H9 (cell line): ENCODE results near the gene FRK. TPM values are rescaled to one million over a fixed set of nuclear protein-coding genes. Genes with fewer than 3 reads are reported as not detected.
"Not testable (repeated sequence)": the region's sequence is repeated elsewhere in the genome, so short reads cannot be mapped to it uniquely, and the experiment has no call there.

Experiments
- DNase-seq: peaks from one replicate; pipeline ENCODE4 v3.0.0-alpha.2; 2017
- H2AFZ ChIP-seq: one replicate; pipeline ENCODE4 v1.6.1; 2013; ENCODE audit warnings: mild to moderate bottlenecking, low read length, control low read depth, moderate library complexity
- H2AK5ac ChIP-seq: 2 replicates; pipeline ENCODE4 v1.6.1; 2013; ENCODE audit warnings: low read length, control low read depth, mixed read lengths; ENCODE audit not compliant: insufficient read length
- H2BK120ac ChIP-seq: one replicate; pipeline ENCODE4 v1.6.1; 2013; ENCODE audit warnings: low read depth, mild to moderate bottlenecking, low read length, control low read depth, inconsistent platforms; ENCODE audit not compliant: poor library complexity, severe bottlenecking
- H2BK12ac ChIP-seq: 2 replicates; pipeline ENCODE4 v1.6.1; 2013; ENCODE audit warnings: low read length, control low read depth, mixed read lengths, low read depth; ENCODE audit not compliant: insufficient read length
- H2BK15ac ChIP-seq: 2 replicates; pipeline ENCODE4 v1.6.1; 2013; ENCODE audit warnings: low read depth, low read length, control low read depth
- H2BK20ac ChIP-seq: one replicate; pipeline ENCODE4 v1.6.1; 2013; ENCODE audit warnings: low read depth, mild to moderate bottlenecking, low read length, control low read depth, inconsistent platforms; ENCODE audit not compliant: poor library complexity, severe bottlenecking
- H2BK5ac ChIP-seq: 2 replicates; pipeline ENCODE4 v1.6.1; 2013; ENCODE audit warnings: low read length, control low read depth, mixed read lengths; ENCODE audit not compliant: insufficient read length
- H3K14ac ChIP-seq: 2 replicates; pipeline ENCODE4 v1.6.1; 2013; ENCODE audit warnings: low read length, control low read depth; ENCODE audit not compliant: insufficient read depth
- H3K18ac ChIP-seq: 2 replicates; pipeline ENCODE4 v1.6.1; 2013; ENCODE audit warnings: low read depth, mild to moderate bottlenecking, mixed read lengths, low read length, control low read depth; ENCODE audit not compliant: insufficient read length
- H3K23ac ChIP-seq: 2 replicates; pipeline ENCODE4 v1.6.1; 2013; ENCODE audit warnings: low read length, control low read depth, mixed read lengths, low read depth; ENCODE audit not compliant: insufficient read length
- H3K23me2 ChIP-seq: 2 replicates; pipeline ENCODE4 v1.6.1; 2013; ENCODE audit warnings: low read depth, mild to moderate bottlenecking, mixed read lengths, low read length, control low read depth; ENCODE audit not compliant: insufficient read length, poor library complexity, severe bottlenecking
- H3K27ac ChIP-seq: 2 replicates; pipeline ENCODE4 v1.5.1; 2013; ENCODE audit warnings: low read length, control low read depth, mixed read lengths, low read depth; ENCODE audit not compliant: insufficient read length
- H3K27me3 ChIP-seq: 2 replicates; pipeline ENCODE4 v1.6.1; 2013; ENCODE audit warnings: low read length, control low read depth, inconsistent platforms; ENCODE audit not compliant: insufficient read depth
- H3K4ac ChIP-seq: 2 replicates; pipeline ENCODE4 v1.6.1; 2013; ENCODE audit warnings: low read depth, mild to moderate bottlenecking, control low read depth, inconsistent platforms, low read length, moderate library complexity
- H3K4me1 ChIP-seq: 2 replicates; pipeline ENCODE4 v1.6.1; 2013; ENCODE audit warnings: low read length, control low read depth, inconsistent platforms; ENCODE audit not compliant: insufficient read depth
- H3K4me2 ChIP-seq: 2 replicates; pipeline ENCODE4 v1.6.1; 2013; ENCODE audit warnings: low read length, control low read depth, mixed read lengths; ENCODE audit not compliant: insufficient read length, insufficient read depth
- H3K56ac ChIP-seq: 2 replicates; pipeline ENCODE4 v1.6.1; 2013; ENCODE audit warnings: low read depth, mild to moderate bottlenecking, mixed read lengths, low read length, control low read depth; ENCODE audit not compliant: insufficient read length
- H3K79me1 ChIP-seq: 2 replicates; pipeline ENCODE4 v1.6.1; 2013; ENCODE audit warnings: low read depth, mild to moderate bottlenecking, moderate library complexity, low read length, control low read depth, inconsistent platforms; ENCODE audit not compliant: insufficient read depth, poor library complexity, severe bottlenecking
- H3K79me2 ChIP-seq: 2 replicates; pipeline ENCODE4 v1.6.1; 2013; ENCODE audit warnings: low read length, control low read depth, inconsistent platforms; ENCODE audit not compliant: insufficient read depth
- H3K9ac ChIP-seq: 2 replicates; pipeline ENCODE4 v1.6.1; 2013; ENCODE audit warnings: low read length, control low read depth, mixed read lengths; ENCODE audit not compliant: insufficient read length; ENCODE audit errors: extremely low read depth
- H3K9me3 ChIP-seq: one replicate; pipeline ENCODE4 v1.6.1; 2013; ENCODE audit warnings: low read depth, low read length, inconsistent platforms; ENCODE audit not compliant: control insufficient read depth
- H3T11ph ChIP-seq: one replicate; pipeline ENCODE4 v1.6.1; 2013; ENCODE audit warnings: mild to moderate bottlenecking, low read length, control low read depth, inconsistent platforms
- H4K20me1 ChIP-seq: one replicate; pipeline ENCODE4 v1.6.1; 2013; ENCODE audit not compliant: control insufficient read depth, insufficient read length, insufficient read depth
- H4K5ac ChIP-seq: 2 replicates; pipeline ENCODE4 v1.6.1; 2013; ENCODE audit warnings: low read depth, mild to moderate bottlenecking, mixed read lengths, low read length, control low read depth; ENCODE audit not compliant: insufficient read length
- H4K8ac ChIP-seq: replicated peaks from 2 replicates; pipeline ENCODE4 v1.6.1; 2013; ENCODE audit warnings: low read length, control low read depth, mixed read lengths, low read depth; ENCODE audit not compliant: insufficient read length
- H4K91ac ChIP-seq: 2 replicates; pipeline ENCODE4 v1.6.1; 2013; ENCODE audit warnings: low read depth, mild to moderate bottlenecking, moderate library complexity, mixed read lengths, low read length, control low read depth; ENCODE audit not compliant: insufficient read length
- H3K27ac Mint-ChIP-seq, 3 experiments: 2 replicates in 2 of 3; 3 replicates in 1 of 3; pipeline ENCODE4 v1.8.0; 2020 to 2021; ENCODE audit warnings: mixed read lengths in 3 of 3, mild to moderate bottlenecking in 1 of 3, moderate library complexity in 1 of 3
- H3K27me3 Mint-ChIP-seq: 2 replicates; pipeline ENCODE4 v1.8.0; 2021; ENCODE audit warnings: low read depth, mild to moderate bottlenecking, moderate library complexity, mixed read lengths
- H3K36me3 Mint-ChIP-seq, 3 experiments: 2 replicates in 2 of 3; 3 replicates in 1 of 3; pipeline ENCODE4 v1.8.0; 2020 to 2021; ENCODE audit warnings: low read depth in 3 of 3, mixed read lengths in 3 of 3; ENCODE audit not compliant: insufficient read depth in 1 of 3
- H3K4me1 Mint-ChIP-seq, 2 experiments: 2 replicates each; pipeline ENCODE4 v1.8.0; 2020; ENCODE audit warnings: mixed read lengths in 2 of 2
- H3K4me3 Mint-ChIP-seq, 2 experiments: 2 replicates in 1 of 2; 3 replicates in 1 of 2; pipeline ENCODE4 v1.8.0; 2020 to 2021; ENCODE audit warnings: mild to moderate bottlenecking in 2 of 2, mixed read lengths in 2 of 2, moderate library complexity in 1 of 2
- H3K9me3 Mint-ChIP-seq, 2 experiments: 2 replicates in 1 of 2; 3 replicates in 1 of 2; pipeline ENCODE4 v1.8.0; 2020; ENCODE audit warnings: mild to moderate bottlenecking in 2 of 2, mixed read lengths in 2 of 2, moderate library complexity in 1 of 2
- CTCF ChIP-seq: fragments of 200-600 bp; sonication (generic); conservative IDR thresholded peaks from 3 replicates; pipeline ENCODE4 v1.8.0; 2021; ENCODE audit warnings: antibody characterized with exemption, mild to moderate bottlenecking
- WGBS: extraction: QIAGEN DNeasy Blood & Tissue Kit; methylation state at CpG from one replicate; pipeline ENCODE4 v1.1.7; 2013; ENCODE audit warnings: missing lambda C conversion rate, low lambda C conversion rate, mixed read lengths; ENCODE audit not compliant: insufficient read length; ENCODE audit errors: extremely low coverage; 5-methylcytosine and 5-hydroxymethylcytosine counted together
- total RNA-seq: library from RNA; stranded (reverse); gene quantifications from 2 replicates; pipeline ENCODE4 v1.2.1, GENCODE V29; 2021

The FRK gene
- total RNA-seq, 1 experiment from 2014 or later, result 0.15 TPM

- H3K9me3 ChIP-seq, result no peaks in the 10 kb centered on the region
- Mint-ChIP-seq H3K36me3 (peaks cover 16 to 33% (median 17%) of the 10 kb centered on the region in 3 experiments), H3K9me3 (peaks cover 20 to 25% of the 10 kb centered on the region in 2 experiments), H3K4me3 (no peak overlapping the region), H3K4me1 (peaks cover 36 to 38% of the 10 kb centered on the region in 2 experiments), H3K27ac (no peak overlapping the region), H3K27me3 (no peaks in the 10 kb centered on the region; the same call in 1 of the 2 replicates)
- TF ChIP-seq CTCF, result peak; percentile 66
- H3K56ac ChIP-seq, result no peak overlapping the region
- no peak overlapping the region for H4K91ac ChIP-seq
- H3T11ph ChIP-seq, result no peak overlapping the region
- H2BK15ac ChIP-seq, result no peak overlapping the region
- H3K27me3 ChIP-seq, result no peaks in the 10 kb centered on the region
- no peaks in the 10 kb centered on the region for H4K20me1 ChIP-seq
- H3K4ac ChIP-seq, result no peak overlapping the region
- no peak overlapping the region for H2BK120ac ChIP-seq
- no peak overlapping the region for H3K23ac ChIP-seq
- no peak overlapping the region for H4K8ac ChIP-seq
- no peak overlapping the region for H4K5ac ChIP-seq
- no peak overlapping the region for H2BK12ac ChIP-seq
- H3K9ac ChIP-seq, result no peak overlapping the region
- no peak overlapping the region for H2BK5ac ChIP-seq
- no peak overlapping the region for H3K4me2 ChIP-seq
- H3K27ac ChIP-seq, result no peak overlapping the region
- no peaks in the 10 kb centered on the region for H3K23me2 ChIP-seq
- DNase-seq, result no peak
- no peak overlapping the region for H3K14ac ChIP-seq
- no peak overlapping the region for H2AK5ac ChIP-seq
- H2AFZ ChIP-seq, result no peak overlapping the region
- H3K18ac ChIP-seq, result no peak overlapping the region
- no peaks in the 10 kb centered on the region; the same call in 1 of the 2 replicates for H3K4me1 ChIP-seq
- H2BK20ac ChIP-seq, result no peak overlapping the region
- H3K79me2 ChIP-seq, result no peaks in the 10 kb centered on the region; the same call in 1 of the 2 replicates
- no peaks in the 10 kb centered on the region for H3K79me1 ChIP-seq
- 100% methylated on average over 1 of the region's 2 CpGs for WGBS
Observed at GRCh38 chr6:116096979-116097816, 36.5 kb upstream of the FRK start.

GRCh38 chr6:116096048-116096759 lies 35.5 kb upstream of the FRK start:
- not testable (repeated sequence) for H3K23me2 ChIP-seq, H3K56ac ChIP-seq, H3K4me3 Mint-ChIP-seq, H3K14ac ChIP-seq, H3K18ac ChIP-seq, DNase-seq, H3K79me2 ChIP-seq, H2BK5ac ChIP-seq, H2BK120ac ChIP-seq, H3K79me1 ChIP-seq, H3K9me3 ChIP-seq, H3K27ac Mint-ChIP-seq, H4K91ac ChIP-seq, H3K23ac ChIP-seq, H2BK20ac ChIP-seq, H4K8ac ChIP-seq, H3K9ac ChIP-seq, H2BK12ac ChIP-seq, H2BK15ac ChIP-seq, H3K27me3 ChIP-seq, H3T11ph ChIP-seq, H3K27me3 Mint-ChIP-seq, H3K27ac ChIP-seq, H3K4me1 ChIP-seq, H3K4ac ChIP-seq, H4K20me1 ChIP-seq, H2AK5ac ChIP-seq, H4K5ac ChIP-seq, H2AFZ ChIP-seq, H3K4me2 ChIP-seq
- Mint-ChIP-seq H3K4me1 (peaks cover 28% of the 10 kb centered on the region in 2 experiments), H3K36me3 (peaks cover 16 to 43% (median 19%) of the 10 kb centered on the region in 3 experiments), H3K9me3 (peaks cover 20 to 27% of the 10 kb centered on the region in 2 experiments)
- WGBS, result no CpG with 5 or more reads among the region's 9 CpGs
